Activated CD4-positive, CD25-positive, alpha-beta regulatory T cell treated with anti-CD3 and anti-CD28 coated beads, Interleukin-2, amount 50 U/mL, for 72 hours (primary cell): Measurements from ENCODE around the gene ANGPTL5.
"Not testable (repeated sequence)": the region's sequence is repeated elsewhere in the genome, so short reads cannot be mapped to it uniquely, and the experiment has no call there.

Source experiments
- DNase-seq: peaks from one replicate; pipeline ENCODE4 v3.0.0; 2021

Gene ANGPTL5

GRCh38 chr11:101881586-101881985 is 34.7 kb downstream of the ANGPTL5 start:
- no peak for DNase-seq

- no peak for DNase-seq
Measured at GRCh38 chr11:101880222-101880621, 36.1 kb downstream of the ANGPTL5 start.

- no peak for DNase-seq
Measured at GRCh38 chr11:101872171-101872882, 44.0 kb downstream of the ANGPTL5 start.

GRCh38 chr11:101870510-101870909 is 45.8 kb downstream of the ANGPTL5 start:
- no peak for DNase-seq

- DNase-seq, result no peak
Measured at GRCh38 chr11:101867951-101868350, 48.4 kb downstream of the ANGPTL5 start.

GRCh38 chr11:101866619-101867491 is 49.5 kb downstream of the ANGPTL5 start:
- no peak for DNase-seq

- no peak for DNase-seq
Measured at GRCh38 chr11:101864098-101864497, 52.2 kb downstream of the ANGPTL5 start.

GRCh38 chr11:101863361-101863760 is 53.0 kb downstream of the ANGPTL5 start:
- DNase-seq, result no peak

GRCh38 chr11:101862391-101863233 is 53.7 kb downstream of the ANGPTL5 start:
- no peak for DNase-seq

GRCh38 chr11:101860696-101861427 is 55.5 kb downstream of the ANGPTL5 start:
- DNase-seq, result no peak

GRCh38 chr11:101852260-101852659 is 64.1 kb downstream of the ANGPTL5 start:
- DNase-seq, result not testable (repeated sequence)

- no peak for DNase-seq
Measured at GRCh38 chr11:101848262-101848661, 68.1 kb downstream of the ANGPTL5 start.

GRCh38 chr11:101844608-101845007 is 71.7 kb downstream of the ANGPTL5 start:
- no peak for DNase-seq

- DNase-seq, result no peak
Measured at GRCh38 chr11:101840704-101841103, 75.6 kb downstream of the ANGPTL5 start.
